CD4-positive, alpha-beta T cell treated with Interleukin-6 for 4 hours (primary cell): Measurements from ENCODE around the gene SH3RF1.
"Not testable (repeated sequence)": the region's sequence is repeated elsewhere in the genome, so short reads cannot be mapped to it uniquely, and the experiment has no call there.

Experiments used
- DNase-seq: peaks from one replicate; pipeline ENCODE4 v3.0.0-alpha.2; 2020; ENCODE audit warnings: mixed read lengths

The SH3RF1 gene

DNA sequence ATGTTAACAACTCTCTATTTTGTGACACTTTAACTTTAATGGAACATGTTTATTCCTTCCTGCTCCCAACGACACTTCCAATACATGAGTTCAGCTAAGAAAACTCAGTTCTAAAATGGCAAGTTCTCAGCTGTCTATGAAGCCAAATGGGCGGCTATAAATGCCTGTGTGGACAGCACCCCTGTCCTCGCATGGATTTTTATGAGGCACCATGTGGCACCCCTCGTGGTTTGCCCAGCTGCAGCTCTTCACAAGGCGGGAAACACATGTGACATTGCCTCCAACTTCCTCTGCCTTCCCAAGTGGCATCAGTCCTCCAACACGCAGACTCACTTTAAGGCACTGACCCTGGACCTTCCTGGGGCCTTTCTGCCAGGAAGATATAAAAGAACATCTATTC, 48.0 kb downstream of the SH3RF1 start:
- DNase-seq: no peak

DNA sequence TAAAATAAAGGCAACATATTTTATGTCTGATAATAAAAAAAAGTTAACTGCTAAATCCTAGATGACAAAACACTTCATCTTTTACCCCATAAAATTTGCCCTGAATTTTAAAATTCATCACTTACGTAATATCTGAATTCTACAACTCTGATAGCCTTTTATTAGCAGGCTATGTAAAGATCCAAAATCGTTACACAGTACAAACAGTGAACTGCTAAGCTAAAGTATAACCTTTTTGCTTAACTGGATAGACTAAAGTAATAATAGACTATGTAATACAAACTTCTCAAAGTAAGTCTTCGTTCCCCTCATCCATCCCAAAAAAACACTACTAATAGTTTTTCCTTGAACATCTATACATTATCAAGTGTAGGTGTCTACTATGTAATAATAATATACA, 49.1 kb downstream of the SH3RF1 start:
- no peak for DNase-seq

DNA sequence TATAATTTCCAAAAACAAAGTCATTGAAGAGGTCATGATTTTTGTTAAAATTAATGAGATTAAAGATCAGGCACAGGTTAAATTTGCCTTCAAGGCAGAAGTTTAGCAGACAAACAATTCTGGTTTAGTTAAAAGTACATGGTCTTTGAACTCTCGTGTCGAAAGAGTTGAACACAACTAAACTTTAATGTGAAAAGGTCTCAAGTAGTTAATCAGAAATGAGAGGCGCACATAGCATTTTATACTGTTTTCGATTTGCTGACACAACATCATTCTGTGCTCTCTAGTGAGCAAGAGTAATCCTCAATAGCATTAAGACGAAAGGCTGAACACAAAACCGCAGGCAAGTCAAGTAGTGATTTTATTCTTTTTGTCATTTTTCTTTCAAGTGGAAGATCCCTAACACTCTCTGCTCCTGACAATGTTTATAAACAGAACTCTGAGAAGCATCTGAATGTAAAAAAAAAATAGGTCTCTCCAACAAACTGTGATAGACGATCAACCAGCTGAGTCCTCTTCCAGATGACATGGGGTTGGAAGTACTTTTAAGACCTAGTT, 49.8 kb downstream of the SH3RF1 start:
- no peak for DNase-seq

DNA sequence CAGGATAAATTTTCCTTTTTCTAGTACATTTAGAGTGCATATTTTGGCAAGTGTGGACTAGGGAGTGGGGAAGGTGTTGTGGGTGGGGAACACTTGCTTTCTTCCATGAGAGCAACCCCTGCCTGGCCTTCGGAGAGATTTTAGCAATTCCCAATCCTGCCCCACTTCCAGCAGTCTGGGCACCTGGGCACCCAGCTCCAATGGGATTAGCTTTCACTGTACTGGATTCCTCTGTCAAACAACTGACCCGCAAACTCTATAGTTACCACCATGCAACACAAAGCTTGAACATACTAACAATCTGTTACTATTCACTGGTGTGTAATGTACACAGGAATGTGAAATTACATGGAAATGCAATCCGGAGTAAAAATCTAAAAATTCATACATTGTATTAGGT, 50.3 kb downstream of the SH3RF1 start:
- DNase-seq: no peak

DNA sequence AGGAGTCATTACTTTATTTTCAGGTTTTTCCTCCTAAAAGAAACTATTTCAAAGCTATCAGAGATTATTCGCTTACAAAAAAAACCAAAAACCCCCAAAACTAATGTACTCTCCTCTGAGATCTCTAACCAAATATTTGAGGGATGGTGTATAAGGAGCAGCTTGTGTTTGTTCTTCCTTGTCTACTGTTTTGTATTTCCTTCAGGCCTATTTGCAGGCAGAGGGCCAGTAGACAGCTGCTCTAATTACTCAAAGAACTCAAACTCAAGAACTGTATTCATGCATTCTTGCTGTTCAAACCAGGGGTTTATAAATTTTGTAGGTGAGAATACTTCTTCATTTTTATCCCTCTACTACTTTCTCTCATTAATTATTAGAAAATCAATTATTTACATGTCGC, 51.3 kb downstream of the SH3RF1 start:
- DNase-seq: no peak

DNA sequence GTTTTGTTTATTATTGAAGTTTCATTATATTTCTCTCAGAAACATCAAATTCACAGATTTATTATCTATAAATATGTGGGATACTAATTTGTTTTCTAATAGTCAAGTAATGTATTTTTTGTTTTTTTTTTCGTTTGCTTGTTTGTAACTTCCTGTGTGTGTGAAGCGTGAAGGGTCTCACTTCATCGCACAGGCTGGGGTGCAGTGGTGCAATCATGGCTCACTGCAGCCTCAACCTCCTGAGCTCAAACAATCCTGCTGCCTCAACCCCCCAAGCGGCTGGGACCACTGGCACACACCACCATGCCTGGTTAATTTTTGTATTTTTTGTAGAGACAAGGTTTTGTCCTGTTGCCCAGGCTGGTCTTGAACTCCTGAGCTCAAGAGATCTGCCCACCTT, 55.1 kb downstream of the SH3RF1 start:
- no peak for DNase-seq

DNA sequence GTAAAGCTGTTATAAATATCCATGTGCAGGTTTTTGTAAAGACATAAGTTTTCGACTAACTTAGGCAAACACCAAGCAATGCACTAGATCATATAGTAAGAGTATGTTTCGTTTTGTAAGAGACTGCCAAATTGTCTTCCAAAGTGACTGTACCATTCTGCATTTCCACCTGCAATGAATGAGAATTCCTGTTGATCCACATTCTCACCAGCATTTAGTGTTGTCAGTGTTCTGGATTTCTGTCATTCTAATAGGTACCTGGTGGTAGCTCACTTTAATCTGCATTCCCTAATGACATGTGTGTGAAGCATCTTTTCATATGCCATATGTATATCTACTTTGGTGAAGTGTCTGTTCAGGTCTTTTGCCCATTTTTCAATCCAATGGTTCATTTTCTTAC, 57.8 kb downstream of the SH3RF1 start:
- DNase-seq: no peak

DNA sequence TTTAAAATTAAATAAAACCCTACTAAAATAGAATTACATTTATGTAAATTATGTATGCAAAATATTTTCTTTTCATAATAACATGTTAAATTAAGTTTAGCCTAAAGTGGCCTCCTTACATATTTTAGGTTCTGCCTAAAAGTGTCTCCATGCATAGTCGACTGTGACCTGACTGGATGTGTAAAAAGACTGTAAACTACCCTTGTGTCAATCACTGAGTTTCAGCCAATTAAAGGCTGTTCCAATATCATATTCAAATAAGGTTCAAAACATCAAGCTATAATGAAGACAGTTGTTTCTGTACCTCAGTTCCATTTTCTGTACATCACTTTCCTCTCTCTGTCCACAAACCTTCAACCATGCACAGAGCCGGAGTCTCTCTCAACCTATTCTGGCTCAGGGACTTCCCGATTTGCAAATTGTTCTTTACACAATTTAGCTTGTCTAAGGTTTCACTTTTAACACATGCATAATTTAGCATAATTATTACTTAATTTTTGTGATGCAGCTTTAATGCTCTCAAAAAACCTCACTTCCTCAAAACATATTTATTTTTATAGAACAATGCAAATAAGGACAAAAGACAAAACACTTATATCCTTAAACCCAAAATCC, 60.1 kb downstream of the SH3RF1 start:
- no peak for DNase-seq

DNA sequence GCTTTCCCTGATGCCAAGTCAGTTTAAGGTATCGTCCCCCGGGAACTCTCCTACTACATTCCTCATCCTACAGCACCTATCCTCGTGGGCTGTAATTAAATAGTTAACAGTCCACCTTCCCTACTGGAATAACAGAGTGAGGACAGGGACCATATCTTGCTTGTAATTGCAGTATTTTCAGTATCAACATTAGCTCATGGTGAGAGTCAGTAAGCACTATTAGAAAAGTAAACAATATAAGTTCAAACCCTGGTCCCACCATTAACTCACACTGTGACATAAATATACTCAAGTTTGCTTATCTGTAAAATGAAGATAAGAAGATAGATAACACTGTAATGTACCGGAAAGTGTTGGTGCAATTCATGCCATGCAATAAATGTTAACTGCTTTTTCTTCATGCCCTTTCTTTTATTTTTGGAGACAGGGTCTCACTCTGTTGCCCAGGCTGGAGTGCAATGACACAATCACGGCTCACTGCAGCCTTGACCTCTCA, 61.3 kb downstream of the SH3RF1 start:
- DNase-seq: no peak

DNA sequence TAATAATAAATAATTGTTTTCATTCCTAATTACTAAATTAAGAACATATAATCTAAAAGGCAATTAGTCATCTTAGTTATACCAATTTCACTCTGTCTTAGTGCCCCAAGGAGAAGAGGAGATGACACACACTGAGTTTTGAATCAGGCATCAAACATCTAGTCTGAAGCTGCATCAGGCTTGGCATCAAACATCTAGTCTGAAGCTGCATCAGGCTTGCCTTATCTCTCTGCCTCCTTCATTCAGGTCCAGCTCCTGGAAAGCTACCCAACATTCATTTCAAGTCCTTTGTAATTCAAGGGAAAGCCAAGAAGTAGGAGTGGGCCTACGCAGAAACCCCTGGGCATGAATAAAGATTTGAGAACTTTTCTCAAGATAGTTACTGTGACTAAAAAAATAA, 62.2 kb downstream of the SH3RF1 start:
- DNase-seq: no peak

DNA sequence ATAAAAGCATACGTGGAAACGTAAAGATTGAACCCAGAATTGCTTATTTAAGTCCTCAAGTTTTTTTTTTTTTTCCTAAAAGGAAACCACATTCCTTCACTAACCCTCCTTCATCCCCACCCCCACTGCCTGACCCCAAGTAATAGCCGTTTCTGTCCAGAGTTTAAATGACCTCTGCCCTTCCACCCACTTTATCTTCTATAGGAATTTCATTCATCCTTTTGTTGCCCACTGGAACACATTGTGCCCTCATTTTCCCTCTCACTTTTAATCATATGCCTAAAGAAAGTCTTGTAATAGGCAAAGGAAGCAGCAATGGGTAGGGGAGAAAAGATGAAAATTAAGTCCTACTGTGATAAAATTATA, 62.7 kb downstream of the SH3RF1 start:
- DNase-seq: no peak

DNA sequence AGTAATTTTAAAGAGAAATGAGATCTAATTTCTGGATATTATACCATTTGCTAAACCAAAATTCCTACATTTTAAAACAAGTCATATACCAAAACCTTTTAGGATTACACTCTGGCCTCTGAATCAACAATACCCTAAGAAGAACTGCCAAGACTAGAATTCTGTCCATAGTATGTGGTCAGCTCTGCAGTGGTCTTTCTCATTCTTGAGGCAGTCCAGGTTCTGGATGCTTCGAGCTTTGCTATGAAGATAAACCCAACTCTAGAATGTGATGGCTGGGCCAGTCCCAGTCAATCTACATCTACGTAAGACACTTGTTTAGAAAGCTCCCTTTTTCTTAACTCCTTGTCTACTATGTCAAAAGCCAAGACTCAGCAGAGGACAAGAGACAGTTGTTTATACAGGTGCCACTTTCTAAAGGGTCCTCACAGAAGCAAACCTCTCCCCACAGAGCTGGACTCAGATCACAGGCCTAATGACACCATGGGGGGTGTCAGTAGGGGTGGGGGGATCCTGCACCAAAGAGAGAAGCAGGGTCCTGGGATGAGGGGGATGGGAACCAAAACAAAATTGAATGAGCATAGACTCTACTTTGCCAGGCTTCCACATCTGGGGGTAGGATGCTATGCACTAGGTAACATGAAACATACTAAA, 63.2 kb downstream of the SH3RF1 start:
- DNase-seq: no peak

DNA sequence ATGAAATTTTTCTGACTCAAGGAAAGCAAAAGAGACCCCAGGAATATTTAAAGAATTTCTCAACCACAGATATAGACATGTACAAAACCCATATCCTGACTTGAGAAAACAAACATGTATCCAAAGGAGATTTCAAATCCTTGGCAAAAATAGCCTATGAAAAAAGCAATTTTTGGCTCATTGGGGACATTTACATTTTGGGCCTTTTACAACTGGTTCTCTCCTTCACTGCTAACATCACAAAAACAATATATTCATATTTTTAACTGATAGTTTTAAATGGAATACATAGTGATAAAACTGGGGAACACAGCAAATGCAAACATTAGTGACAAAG, 65.0 kb downstream of the SH3RF1 start:
- DNase-seq: no peak

DNA sequence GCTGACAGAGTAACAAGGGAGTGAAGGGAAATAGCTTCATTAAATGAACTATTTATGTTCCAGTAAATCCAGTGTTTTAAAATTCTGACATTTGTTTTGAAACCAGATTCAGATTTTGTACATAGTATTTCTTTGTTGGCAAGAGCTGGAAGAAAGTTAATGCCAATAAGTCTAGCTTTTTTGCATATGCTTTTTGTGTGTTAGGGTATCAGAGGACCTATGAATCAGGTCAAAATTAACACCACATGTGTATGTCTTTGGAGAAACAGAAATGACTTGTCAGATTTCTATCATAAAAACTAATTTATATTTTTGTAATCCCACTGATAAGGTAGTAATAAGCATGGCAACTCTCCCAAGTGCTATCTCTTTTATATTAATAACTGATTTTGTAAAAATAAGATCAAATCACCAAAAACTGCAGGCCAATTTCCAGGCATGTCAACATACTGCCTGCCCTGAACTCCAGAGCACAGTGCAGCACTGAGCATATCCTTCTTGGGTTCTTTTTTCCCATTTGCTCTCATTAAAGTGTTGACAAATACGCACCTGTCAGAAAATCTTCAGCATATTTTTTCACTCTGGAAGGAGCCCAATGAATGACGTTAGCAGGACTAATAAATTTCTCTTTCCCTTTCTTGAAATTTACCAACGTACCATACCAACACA, 65.5 kb downstream of the SH3RF1 start:
- DNase-seq: no peak

DNA sequence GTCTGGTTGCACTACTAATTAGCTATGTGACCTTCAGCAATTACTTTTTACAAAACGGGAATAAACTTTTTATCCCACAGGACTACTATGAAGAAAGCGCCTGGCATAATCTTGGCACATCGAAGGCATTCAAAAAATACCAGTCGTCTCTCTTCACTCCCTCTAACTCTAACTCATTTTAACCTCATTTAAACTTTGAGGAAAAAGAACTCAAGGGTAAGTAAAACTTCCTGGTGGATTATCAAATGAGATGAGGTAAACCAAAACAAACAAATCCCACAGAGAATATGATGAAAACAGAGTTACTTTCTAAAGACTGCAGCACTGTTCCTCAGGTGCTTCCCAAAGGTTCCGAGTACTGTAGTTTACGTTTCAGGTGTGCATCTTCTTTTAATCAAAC, 66.9 kb downstream of the SH3RF1 start:
- no peak for DNase-seq

DNA sequence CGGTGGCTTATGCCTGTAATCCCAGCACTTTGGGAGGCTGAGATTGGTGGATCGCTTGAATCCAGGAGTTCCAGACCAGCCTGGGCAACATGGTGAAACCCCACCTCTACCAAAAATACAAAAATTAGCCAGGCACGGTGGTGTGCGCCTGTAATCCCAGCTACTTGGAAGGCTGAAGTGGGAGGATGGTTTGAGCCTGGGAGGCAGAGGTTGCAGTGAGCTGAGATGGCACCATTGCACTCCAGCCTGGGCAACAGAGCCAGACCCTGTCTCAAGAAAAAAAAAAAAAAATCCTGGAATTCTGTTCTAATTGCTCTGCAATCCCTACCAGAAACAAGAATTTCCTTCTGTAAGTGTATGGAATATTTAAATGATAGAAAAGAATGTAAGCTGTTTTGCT, 67.5 kb downstream of the SH3RF1 start:
- not testable (repeated sequence) for DNase-seq

DNA sequence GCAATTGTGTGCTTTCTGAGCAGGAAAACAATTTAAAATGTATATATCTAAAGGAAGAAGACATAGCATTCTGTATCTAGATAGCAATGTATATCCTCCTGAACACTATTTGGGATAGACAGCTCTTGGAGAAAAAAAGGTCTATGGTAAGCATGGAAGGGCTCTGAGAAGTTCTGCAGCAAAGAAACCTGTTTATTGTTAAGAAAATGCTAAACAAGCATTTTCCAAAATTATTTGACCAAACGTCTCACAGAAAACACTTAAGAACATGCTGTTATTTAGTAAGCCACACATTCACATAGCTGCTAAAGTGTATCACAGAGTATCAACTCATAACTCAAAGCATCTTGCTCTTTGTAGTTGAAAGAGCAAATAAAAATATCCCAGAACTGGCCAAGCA, 67.9 kb downstream of the SH3RF1 start:
- DNase-seq: no peak

DNA sequence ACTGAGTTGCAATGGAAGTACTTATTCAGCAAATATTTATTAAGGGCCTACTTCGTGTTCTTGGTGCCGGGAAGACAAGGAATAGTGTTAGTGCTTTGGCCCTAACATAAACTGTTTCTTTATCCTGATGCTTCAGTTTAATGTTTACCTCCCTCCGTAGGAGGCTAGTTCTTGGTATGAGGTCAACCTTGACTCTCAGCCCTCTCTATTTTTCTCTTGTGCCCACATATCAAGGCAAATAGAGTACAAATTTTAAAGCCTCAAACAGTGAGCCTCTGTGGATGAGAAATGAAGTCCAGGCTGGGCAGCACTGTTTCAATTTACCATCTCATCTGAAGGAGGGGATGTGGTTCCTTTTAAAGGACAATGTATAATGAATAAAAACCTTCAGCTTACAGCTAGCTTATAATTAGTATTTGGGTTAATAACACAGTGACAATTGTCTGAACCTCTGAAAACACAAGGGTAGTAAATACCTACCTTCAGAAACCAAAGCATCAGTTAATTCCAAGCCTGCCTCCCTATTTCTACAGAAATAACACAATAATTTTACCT, 68.5 kb downstream of the SH3RF1 start:
- no peak for DNase-seq

DNA sequence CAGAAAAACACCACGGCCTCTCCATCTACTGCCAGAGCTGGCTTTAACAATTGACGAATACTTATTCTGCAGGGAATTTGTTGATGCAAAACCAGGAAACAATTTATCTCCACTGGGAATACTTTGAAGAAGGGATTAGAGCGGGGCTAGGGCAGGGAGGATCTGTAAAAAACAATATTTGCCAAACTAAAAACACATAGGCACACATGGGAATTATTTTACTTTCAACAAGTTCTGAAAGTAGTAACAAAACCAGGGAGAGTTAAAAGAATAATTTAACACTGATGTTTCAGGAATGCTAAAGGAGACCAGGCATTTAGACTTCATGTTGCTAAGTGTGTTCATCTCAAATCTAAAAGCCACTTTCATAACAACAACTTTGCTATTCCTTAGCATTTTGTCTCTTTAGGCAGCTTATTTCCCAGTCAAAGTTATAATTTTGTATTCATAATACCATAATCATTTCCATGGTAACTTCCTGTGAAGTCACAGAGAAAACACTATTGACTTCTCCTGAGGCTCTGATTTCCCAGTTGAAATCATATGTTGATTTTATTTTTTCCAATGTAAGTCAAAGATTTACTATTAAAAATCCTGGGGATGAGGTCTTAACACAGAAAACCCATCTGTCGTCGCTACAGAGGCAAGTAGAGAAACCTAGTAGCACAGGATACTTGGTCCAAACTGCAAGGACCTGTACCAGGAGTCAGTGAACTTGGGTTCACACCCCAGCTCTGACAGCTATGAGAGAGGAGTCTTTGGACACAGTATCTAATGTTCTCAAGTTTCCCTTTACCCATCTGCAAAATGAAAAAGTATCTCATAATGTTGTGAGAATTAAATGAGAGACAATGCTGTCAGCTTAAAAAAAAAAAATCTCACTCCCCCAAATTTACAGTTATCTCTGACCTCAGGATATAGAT, 69.3 kb downstream of the SH3RF1 start:
- no peak for DNase-seq

DNA sequence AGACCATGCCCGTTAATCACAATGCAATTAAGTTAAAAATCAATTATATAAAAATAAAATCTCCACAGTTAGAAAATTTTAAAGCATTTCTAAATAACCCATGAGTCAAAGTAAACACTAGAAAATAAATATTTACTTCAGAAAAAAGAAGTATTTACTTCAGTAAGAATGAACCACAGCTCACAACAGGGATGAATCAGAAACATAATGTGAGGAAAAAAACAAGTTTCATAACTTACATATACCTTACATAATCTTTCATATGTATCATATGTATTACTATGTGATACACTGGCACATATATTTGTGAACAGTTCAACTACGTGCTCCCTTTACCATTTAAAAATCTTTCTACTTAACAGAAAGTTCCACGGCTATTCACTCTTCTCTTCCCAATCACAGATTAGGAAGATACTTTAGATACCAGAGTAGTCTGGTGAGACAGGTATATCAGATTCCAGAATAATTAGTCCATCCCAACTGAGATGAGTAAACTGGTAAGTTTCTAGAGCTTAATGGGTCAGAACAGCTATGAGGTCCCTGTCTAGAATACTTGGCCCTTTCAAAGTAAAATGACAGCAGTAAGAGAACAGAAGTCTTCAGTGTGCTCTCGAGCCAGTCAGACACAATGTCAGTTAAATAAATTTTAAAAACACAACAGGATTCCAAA, 70.3 kb downstream of the SH3RF1 start:
- no peak for DNase-seq

DNA sequence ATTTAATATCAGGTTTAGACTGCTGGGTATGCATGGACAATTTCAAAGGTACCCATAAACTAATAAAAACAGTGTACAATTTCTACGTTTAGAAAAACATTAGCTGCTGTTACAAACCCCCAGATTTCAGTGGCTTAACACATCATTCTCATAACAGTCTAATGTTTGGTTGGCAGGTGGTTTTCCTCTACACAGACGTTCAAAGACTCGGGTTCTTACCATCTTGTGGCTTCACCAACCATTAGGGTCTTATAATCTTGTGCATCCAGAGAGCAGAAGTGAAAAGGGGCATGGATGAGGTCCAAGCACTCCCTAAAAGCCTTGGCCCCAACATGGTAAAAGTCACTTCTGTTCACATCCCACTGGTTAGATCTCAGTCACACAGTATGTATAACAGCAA, 71.6 kb downstream of the SH3RF1 start:
- no peak for DNase-seq

DNA sequence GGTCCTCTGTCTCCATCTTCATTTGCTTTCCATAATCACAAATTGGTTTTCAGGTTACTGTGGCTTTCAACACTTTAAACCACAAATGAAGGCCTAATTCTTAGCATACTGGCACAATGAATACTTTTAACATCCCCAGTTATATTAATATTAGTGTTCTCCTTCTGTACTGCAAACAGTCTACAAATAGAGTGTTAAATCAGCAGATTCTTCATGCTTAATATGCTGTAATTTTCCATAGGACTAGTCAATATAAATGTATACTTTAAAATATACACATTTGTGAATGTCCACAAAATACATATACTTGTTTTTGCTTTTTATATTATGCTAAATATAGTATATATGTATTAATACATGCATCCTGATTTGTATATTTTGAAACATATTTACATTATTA, 72.6 kb downstream of the SH3RF1 start:
- DNase-seq: no peak
